Measurements from ENCODE around the gene LAGE3. TPM values are rescaled to one million over a fixed set of nuclear protein-coding genes. Genes with fewer than 3 reads are reported as not detected.

Gene LAGE3
- total and polyA plus RNA-seq, 10 donors, result 11.8 to 27.7 (median 19.4) TPM

- Histone ChIP-seq H3K36me3 (peaks cover 0 to 77% (median 24%) of the 10 kb centered on the region in 6 donors), H3K4me3 (peak overlapping the region; percentile 61 to 93 (median 76)), H3K4me1 (peaks cover 4 to 58% (median 17%) of the 10 kb centered on the region in 6 donors), H3K9me3 (no peaks in the 10 kb centered on the region), H3K27me3 (replicated peaks in 1 of 7) (no peaks in the 10 kb centered on the region), H3K27ac (peak overlapping the region in 5 of 8 donors; percentile 90 to 95 (median 91))
- TF ChIP-seq POLR2A (IDR thresholded peaks at IDR 0.05) (no peak), POLR2AphosphoS5 (IDR thresholded peaks at IDR 0.05) (peak in 1 of 3 donors; percentile 13)
- intact Hi-C loops (cut with DNase I; ENCODE audit: low total_unique reads), result no loop called here
- 62 to 74% (median 66%) methylated on average over 22 to 28 of the region's 28 CpGs for WGBS, 5 donors
- no peak for DNase-seq
These were observed 40.8 kb downstream of the LAGE3 start for GRCh38 chrX:154437971-154438893.

- peak within 1 kb of the TSS; percentile 61 to 93 (median 76) for H3K4me3 ChIP-seq
- TF ChIP-seq POLR2AphosphoS5 (IDR thresholded peaks at IDR 0.05) (peak; percentile 80 to 84 (median 81)), CTCF (IDR thresholded peaks at IDR 0.05 in 8 of 11, conservative IDR thresholded peaks at IDR 0.05 in 3 of 11) (no peak), POLR2A (IDR thresholded peaks at IDR 0.05) (peak in 1 of 3 donors; percentile 23)
- H3K4me1 ChIP-seq, result peaks cover 4 to 55% (median 17%) of the 10 kb centered on the region in 6 donors
- DNase-seq, result peak; percentile 89
- intact Hi-C loops (cut with DNase I; ENCODE audit: low total_unique reads), result no loop called here
- H3K9me3 ChIP-seq, result no peaks in the 10 kb centered on the region
- no peaks in the 10 kb centered on the region for H3K27me3 ChIP-seq (replicated peaks in 1 of 7)
- H3K27ac ChIP-seq, result peak within 1 kb of the TSS; percentile 60 to 95 (median 90)
- 0 to 58% (median 1%) methylated on average over 8 to 93 of the region's 93 CpGs for WGBS, 5 donors
- peaks cover 0 to 77% (median 25%) of the 10 kb centered on the region in 6 donors for H3K36me3 ChIP-seq
These were observed 41.9 kb downstream of the LAGE3 start, which contains the start of gene GDI1 for GRCh38 chrX:154436983-154437752. Gene GDI1 (plus strand): TSS chrX:154437154. CDS start chrX:154437255, 101 bp downstream.

- 7 to 63% (median 20%) methylated on average over 1 to 56 of the region's 78 CpGs for WGBS, 5 donors
- H3K9me3 ChIP-seq, result no peaks in the 10 kb centered on the region
- H3K4me3 ChIP-seq, result peak overlapping the region in 7 of 8 donors; percentile 61 to 93 (median 78)
- peak in 2 of 3 donors; percentile 22 to 62 for TF ChIP-seq POLR2AphosphoS5 (IDR thresholded peaks at IDR 0.05)
- TF ChIP-seq POLR2A (IDR thresholded peaks at IDR 0.05), result no peak
- TF ChIP-seq CTCF (IDR thresholded peaks at IDR 0.05 in 8 of 11, conservative IDR thresholded peaks at IDR 0.05 in 3 of 11), result no peak
- H3K27me3 ChIP-seq (replicated peaks in 1 of 7), result no peaks in the 10 kb centered on the region
- DNase-seq, result peak; percentile 90
- H3K36me3 ChIP-seq, result peaks cover 0 to 77% (median 22%) of the 10 kb centered on the region in 6 donors
- peaks cover 4 to 55% (median 21%) of the 10 kb centered on the region in 6 donors for H3K4me1 ChIP-seq
- peak overlapping the region; percentile 60 to 95 (median 90) for H3K27ac ChIP-seq
- intact Hi-C loops (cut with DNase I; ENCODE audit: low total_unique reads), result no loop called here
These were observed 42.6 kb downstream of the LAGE3 start for GRCh38 chrX:154436374-154436982.

GRCh38 chrX:154435171-154435733 lies 43.8 kb downstream of the LAGE3 start:
- Histone ChIP-seq H3K4me3 (no peak overlapping the region), H3K36me3 (peaks cover 0 to 65% (median 16%) of the 10 kb centered on the region in 6 donors), H3K4me1 (peaks cover 4 to 58% (median 29%) of the 10 kb centered on the region in 6 donors), H3K27me3 (replicated peaks in 1 of 7) (no peaks in the 10 kb centered on the region), H3K27ac (no peak overlapping the region), H3K9me3 (no peaks in the 10 kb centered on the region)
- 88 to 96% (median 94%) methylated on average over 7 to 19 of the region's 19 CpGs for WGBS, 5 donors
- peak; percentile 72 for DNase-seq
- intact Hi-C loops (cut with DNase I; ENCODE audit: low total_unique reads), result no loop called here
- peak in 1 of 3 donors; percentile 31 for TF ChIP-seq POLR2AphosphoS5 (IDR thresholded peaks at IDR 0.05)
- TF ChIP-seq POLR2A (IDR thresholded peaks at IDR 0.05), result no peak

All from spleen (tissue), 11 donors.